GM21825 (cell line): ENCODE data around the gene DYNC2H1.

Source experiments
- ATAC-seq: cut with Tn5 transposase; IDR thresholded peaks from one replicate; pipeline ENCODE4 v1.9.1; 2021; ENCODE audit warnings: mild to moderate bottlenecking, moderate library complexity; ENCODE audit not compliant: unreplicated experiment

The DYNC2H1 gene

DNA sequence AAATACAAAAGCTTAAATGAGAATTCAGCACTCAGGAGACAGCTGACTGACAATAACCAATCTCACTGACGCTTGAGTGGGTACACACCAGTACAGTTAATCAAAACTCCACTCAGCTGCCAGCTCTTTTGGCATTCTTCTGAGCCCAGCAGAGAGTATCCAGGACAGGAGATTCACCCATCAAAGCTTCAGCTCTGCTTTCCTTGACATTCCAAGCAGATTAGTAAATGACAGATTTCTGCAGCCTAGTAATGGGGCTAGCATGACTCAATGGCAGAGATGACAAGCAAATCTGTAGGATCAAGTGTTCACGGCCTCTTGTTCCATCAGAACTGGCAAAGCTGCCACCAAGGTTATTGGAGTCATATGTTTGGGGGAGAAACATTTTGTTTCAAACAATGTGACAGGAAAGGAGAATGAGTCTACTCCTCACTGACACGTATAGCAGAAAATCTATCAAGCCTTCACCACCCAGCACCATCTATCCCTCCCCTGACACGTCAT, 420.0 kb downstream of the DYNC2H1 start:
- no peak for ATAC-seq
